ENCODE measurements around the gene TM7SF2.

Gene TM7SF2

DNA sequence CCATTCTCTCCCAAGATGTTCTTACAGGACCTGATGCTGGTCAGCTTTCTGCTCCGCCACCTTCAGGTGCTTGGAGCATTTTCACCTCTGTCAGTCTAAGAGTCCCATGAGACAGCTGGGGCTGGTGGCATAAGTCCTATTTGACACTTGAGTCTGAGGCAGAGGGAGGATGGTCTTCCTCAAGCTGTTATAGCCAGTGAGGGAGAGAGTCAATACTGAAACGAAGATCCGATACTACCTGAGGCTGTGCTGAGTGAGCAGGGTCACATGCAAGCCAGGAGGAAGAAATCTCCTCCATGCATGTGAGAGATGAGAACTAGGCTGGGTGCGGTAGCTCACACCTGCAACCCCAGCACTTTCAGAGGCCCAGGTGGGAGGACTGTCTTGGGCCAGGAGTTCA is 22.1 kb upstream of the TM7SF2 start:
- no peak for DNase-seq (ENCODE audit: low read depth in 2 of 2)

DNA sequence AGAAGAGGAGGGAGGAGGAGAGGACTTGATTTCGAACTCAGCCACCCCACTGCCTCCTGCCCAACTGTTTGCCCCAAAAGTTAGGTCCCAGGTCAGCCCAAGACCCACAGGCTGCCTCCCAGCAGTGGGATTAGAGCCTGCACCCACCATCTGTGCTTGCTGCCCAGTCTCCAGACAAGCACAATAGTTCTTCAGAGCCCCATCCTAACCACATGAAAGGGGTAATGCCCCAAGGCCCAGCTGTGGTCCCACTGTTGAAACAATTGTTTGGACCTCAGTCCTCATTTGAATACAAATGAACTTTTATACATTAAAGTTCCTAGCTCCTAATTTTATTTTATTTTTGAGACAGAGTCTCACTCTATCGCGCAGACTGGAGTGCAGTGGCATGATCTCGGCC is 21.0 kb upstream of the TM7SF2 start:
- no peak for DNase-seq (ENCODE audit: low read depth in 2 of 2)

DNA sequence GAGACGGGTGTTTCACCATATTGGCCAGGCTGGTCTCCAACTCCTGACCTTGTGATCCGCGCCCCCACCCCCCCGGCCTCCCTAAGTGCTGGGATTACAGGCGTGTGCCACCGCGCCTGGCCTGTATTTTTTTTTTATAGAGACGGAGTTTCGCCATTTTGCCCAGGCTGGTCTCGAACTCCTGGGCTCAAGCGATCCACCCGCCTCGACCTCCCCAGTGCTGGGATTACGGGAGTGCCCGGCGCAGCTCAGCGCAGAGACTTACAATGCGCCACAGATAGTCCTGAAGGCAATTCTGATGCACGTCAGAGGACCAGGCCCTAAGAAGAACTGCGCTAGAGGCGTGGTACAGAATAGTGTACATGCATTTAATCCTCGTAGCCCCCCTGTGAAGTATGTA is 16.2 kb upstream of the TM7SF2 start:
- DNase-seq (ENCODE audit: low read depth in 2 of 2), result no peak

DNA sequence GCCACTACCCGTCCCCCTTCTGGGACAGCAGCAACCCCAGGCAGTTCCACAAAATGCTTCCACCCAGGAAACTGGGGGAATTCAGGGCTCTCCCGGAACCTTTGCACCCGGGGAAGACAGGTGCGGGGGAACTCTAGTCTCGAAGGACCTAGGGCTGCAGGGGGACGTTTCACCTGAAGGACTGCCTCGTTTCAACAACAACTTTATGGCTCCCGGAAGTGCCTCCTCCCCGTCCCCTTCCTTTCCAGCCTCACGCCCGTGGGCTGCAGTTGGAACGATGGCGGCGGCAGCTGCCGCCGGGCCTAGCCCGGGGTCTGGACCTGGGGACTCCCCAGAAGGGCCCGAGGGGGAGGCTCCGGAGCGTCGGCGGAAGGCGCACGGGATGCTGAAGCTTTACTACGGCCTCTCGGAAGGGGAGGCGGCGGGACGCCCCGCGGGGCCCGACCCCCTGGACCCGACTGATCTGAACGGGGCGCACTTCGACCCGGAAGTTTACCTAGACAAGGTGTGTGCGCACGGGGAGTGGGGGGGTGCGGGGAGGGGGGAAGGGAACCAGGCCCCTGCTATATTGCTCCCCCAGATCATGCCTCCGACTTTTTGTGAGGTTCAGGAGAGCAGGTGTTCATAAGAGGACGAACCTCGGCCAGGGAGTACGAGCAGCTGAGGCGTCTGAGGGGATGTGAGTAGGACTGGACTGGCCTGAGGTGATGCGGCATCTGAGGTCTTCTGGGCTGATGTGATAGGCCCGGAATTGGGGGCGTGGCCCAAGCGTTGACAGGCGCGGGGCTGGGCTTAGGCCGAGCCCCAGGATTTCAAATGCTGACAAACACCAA is 15.5 kb upstream of the TM7SF2 start, which contains the start of gene VPS51:
Gene VPS51, plus strand, starts transcription at position 241 of the 833 bp plus-strand sequence. Its CDS starts 37 bp downstream, at position 278.
- peak; percentile 72 to 76 for DNase-seq (ENCODE audit: low read depth in 2 of 2)

DNA sequence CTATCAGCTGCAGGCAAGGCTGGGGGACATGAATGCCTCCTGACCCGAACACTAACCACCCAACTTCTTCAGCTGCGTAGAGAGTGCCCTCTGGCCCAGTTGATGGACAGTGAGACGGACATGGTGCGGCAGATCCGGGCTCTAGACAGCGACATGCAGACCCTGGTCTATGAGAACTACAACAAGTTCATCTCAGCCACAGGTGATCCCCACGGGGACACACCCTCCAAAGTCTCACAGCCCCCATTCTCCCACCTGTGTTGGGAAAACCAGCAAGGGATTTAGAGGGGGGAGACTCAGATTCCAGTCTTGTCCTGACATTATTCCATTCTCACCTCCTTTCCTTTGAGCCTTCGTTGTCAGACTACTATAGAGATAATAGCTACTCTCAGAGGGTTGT is 14.7 kb upstream of the TM7SF2 start:
- DNase-seq (ENCODE audit: low read depth in 2 of 2), result no peak

DNA sequence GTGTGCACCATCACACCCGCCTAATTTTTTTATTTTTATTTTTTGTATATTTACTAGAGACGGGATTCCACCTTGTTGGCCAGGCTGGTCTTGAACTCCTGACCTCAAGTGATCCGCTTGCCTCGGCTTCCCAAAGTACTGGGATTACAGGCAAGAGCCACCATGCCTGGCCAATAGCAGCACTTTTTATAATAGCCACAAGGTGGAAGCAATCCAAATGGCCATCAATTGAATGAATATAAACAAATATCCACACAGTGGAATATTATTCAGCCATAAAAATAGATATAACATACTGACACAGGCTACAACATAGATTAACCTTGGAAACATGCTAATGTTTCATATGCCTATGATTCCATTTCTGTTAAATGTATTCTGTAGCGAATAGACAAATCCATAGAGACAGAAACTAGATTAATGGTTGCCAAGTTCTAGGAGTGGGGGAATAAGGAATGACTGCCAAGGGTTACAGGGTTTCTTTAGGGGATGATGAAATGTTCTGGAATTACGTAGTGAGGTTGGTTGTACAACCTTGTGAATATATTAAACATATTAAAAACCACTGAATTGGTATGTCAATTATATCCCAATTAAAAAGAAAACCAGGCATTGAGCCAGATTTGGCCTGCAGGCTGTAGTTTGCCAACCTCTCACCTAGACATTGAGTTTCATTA is 10.9 kb upstream of the TM7SF2 start:
- no peak for DNase-seq (ENCODE audit: low read depth in 2 of 2)

DNA sequence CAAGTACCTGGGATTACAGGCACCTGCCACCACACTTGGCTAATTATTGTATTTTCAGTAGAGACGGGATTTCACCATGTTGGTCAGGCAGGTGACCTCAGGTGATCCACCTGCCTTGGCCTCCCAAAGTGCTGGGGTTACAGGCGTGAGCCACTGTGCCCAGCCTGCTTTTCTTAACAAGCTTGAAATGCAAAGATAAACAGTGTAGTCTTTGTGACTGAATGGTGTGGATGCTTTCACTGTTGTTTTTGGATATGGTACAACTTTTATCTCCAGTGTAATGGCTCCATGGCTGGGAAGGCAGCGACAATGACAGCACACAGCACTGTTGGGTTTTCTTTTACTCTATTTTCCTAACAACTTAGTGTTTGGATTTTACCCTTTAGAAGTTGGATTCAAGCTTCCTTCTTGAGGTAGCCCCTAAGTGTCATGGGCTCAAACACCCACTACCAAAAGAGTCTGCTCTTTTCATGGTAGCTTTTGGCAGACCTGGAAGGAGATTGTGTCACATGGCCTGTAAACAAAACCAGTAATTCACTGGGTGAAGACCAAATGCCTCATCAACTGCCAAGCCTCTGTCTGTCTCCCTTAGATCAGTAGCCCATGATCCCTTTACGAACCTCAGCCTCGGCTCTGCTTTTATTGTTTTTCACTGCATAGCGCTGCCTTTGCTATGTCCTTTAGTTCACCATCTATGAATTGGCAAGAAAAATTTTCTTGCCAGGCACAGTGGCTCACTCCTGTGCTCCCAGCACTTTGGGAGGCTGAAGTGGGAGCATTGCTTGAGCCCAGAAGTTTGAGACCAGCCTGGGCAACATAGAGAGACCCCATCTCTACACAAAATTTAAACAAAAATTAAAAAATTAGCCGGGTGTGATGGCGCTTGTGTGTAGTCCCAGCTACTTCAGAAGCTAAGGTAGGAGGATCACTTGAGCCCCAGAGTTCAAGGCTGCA is 9.3 kb upstream of the TM7SF2 start:
- no peak for DNase-seq (ENCODE audit: low read depth in 2 of 2)

DNA sequence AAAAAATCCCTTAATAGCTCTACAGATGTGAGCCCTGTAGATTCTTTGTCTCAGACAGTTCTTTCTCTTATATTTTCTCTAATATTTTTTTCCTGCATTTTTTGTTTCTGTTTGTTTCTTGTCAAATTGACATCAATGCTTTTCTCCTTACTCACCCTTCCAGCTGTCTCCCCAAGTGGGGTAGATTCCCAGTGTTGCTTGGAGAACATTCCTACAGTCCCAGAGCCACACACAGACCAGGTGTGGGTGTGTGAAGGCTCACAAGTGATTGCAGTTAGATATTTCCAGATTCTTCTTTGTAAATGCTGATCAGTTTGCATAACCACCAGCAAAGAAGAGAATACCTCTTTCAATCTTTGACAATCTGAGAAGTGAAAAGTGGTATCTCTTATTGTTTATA is 8.2 kb upstream of the TM7SF2 start:
- DNase-seq (ENCODE audit: low read depth in 2 of 2), result no peak

DNA sequence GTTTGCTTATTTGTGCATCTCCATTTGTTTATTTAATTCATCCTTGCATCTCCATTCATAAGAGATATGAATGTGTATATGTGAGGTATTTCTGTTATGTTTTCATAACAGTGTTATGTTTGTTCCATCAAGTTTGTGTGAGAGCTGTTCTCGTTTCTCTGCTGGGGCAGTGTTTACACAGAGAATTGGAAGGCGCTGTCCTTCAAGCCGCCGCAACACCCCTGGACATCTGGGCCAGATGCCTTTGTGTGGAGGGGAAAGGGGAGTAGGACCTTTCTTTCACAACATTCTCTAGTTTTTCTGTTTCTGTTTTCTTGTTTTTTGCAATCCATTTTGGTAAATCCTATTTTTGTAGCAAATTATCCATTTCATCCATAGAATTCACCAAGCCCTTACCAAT is 7.0 kb upstream of the TM7SF2 start:
- DNase-seq (ENCODE audit: low read depth in 2 of 2), result no peak

DNA sequence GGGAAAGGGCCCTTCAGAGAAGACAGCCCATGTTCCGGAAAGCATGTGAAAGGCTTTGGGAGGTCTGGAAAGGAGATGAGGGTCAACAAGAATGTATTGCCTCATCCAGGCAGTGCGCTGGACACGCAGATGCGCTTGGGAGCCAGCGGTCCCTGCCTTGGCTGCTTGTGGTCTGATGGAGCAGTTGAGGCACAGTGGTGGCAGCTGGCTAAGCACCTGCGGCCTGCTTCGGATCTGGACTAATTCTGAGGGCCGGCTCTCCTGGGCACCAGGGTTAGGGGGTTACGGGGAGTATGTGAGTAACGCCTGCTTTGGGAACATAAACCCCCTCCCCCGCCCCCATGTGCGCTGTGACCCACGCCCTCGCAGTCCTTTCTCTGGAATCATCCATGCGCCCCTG is 4.6 kb upstream of the TM7SF2 start:
- DNase-seq (ENCODE audit: low read depth in 2 of 2), result no peak

DNA sequence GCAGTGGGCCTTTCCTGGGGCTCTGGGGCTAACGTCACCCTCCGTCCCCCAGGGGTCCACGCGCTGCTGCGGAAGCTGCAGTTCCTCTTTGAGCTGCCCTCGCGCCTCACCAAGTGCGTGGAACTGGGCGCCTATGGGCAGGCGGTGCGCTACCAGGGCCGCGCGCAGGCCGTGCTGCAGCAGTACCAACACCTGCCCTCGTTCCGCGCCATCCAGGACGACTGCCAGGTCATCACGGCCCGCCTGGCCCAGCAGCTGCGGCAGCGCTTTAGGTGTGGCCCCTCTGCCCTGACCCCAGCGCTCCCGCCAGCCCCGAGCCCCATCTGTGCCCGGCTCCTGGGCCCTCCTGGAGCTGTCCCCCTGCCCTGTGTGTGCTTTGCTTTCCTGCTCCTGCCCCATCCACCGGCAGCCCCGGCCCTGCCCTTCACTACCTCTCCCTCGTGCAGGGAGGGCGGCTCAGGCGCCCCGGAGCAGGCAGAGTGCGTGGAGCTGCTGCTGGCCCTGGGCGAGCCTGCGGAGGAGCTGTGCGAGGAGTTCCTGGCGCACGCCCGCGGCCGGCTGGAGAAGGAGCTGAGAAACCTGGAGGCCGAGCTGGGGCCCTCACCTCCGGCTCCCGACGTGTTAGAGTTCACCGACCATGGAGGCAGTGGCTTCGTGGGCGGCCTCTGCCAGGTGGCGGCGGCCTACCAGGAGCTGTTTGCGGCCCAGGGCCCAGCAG is 3.8 kb upstream of the TM7SF2 start:
- DNase-seq (ENCODE audit: low read depth in 2 of 2), result no peak

DNA sequence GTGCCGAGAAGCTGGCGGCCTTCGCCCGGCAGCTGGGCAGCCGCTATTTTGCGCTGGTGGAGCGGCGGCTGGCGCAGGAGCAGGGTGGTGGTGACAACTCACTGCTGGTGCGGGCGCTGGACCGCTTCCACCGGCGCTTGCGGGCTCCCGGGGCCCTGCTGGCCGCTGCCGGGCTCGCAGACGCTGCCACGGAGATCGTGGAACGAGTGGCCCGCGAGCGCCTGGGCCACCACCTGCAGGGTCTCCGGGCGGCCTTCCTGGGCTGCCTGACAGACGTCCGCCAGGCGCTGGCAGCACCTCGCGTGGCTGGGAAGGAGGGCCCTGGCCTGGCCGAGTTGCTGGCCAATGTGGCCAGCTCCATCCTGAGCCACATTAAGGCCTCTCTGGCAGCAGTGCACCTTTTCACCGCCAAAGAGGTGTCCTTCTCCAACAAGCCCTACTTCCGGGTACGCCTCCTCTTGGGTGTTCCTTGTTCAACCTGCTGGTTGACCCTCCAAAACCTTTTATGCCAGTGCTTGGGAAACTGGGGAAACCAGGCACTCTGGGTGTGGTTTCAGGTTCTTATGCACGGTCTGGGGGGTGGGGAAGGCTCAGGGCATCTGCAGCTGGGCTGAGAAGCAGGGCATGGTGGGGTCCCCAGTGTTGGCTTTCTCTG is 3.1 kb upstream of the TM7SF2 start:
- no peak for DNase-seq (ENCODE audit: low read depth in 2 of 2)

DNA sequence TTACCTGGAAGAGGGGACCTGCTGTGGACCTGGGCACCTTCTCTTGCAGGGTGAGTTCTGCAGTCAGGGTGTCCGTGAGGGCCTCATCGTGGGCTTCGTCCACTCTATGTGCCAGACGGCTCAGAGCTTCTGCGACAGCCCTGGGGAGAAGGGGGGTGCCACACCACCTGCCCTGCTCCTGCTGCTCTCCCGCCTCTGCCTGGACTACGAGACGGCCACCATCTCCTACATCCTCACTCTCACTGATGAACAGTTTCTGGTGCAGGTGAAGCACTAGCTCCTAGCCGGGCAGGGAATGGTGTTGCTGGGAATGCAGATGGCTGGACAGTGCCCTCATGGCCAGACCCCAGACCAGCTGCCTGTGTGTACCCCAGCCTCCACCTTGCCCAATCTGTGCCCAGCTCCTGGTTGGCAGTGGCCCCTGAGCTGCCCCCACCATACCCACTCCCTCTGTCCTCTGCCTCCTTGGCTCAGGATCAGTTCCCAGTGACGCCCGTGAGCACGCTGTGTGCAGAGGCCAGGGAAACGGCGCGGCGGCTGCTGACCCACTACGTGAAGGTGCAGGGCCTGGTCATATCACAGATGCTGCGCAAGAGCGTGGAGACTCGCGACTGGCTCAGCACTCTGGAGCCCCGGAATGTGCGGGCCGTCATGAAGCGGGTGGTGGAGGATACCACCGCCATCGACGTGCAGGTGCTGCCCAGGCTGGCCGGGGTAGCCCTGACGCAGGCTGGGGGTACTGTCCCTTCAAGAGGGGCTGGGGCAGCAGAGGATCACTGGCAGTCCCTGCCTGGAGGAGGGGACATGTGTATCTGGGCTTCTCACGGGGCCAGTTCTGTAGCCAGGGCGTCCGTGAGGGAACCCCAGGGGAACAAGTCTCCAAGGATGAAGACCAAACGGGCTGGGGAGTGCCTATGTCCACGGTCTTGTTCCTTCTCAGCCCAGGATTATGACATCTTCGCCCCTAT is 2.2 kb upstream of the TM7SF2 start:
- DNase-seq (ENCODE audit: low read depth in 2 of 2), result no peak

DNA sequence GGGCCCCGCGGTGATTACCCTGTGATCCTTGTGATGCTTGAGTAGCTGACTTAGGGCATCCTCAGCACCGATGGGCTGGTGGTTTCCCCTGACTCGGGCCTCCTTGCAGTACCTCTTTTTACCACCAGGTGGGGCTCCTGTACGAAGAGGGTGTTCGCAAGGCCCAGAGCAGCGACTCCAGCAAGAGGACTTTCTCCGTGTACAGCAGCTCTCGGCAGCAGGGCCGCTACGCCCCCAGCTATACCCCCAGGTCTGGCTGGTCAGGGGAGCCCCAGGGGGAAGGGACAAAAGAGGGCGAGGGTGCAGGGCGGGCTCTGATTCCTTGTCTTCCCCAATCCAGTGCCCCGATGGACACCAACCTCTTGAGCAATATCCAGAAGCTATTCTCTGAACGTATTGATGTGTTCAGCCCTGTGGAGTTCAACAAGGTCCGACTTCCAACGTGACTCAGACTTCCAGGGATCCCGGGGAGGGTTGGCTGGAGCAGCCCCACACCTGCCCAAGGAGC is 1.3 kb upstream of the TM7SF2 start:
- DNase-seq (ENCODE audit: low read depth in 2 of 2), result peak; percentile 88 to 95

DNA sequence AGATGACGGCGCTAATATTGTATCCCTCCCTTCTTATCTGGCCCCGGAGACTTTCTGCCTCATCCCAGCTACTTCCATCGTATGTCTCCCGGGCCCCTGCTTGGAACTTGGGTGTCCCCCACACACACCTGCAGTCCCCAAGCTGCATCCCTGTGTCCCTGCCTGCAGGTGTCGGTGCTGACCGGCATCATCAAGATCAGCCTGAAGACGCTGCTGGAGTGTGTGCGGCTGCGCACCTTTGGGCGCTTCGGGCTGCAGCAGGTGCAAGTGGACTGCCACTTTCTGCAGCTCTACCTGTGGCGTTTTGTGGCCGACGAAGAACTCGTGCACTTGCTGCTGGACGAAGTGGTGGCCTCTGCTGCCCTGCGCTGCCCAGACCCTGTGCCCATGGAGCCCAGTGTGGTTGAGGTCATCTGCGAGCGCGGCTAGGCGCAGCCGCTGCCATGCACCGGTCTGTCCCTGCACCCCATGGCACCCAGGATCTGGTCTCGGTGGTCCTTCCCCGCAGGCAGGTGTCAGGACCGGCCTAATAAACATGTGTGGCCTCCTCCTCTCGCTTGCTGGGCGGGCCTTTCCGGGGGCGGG is 421 bp upstream of the TM7SF2 start:
- DNase-seq (ENCODE audit: low read depth in 2 of 2), result no peak

DNA sequence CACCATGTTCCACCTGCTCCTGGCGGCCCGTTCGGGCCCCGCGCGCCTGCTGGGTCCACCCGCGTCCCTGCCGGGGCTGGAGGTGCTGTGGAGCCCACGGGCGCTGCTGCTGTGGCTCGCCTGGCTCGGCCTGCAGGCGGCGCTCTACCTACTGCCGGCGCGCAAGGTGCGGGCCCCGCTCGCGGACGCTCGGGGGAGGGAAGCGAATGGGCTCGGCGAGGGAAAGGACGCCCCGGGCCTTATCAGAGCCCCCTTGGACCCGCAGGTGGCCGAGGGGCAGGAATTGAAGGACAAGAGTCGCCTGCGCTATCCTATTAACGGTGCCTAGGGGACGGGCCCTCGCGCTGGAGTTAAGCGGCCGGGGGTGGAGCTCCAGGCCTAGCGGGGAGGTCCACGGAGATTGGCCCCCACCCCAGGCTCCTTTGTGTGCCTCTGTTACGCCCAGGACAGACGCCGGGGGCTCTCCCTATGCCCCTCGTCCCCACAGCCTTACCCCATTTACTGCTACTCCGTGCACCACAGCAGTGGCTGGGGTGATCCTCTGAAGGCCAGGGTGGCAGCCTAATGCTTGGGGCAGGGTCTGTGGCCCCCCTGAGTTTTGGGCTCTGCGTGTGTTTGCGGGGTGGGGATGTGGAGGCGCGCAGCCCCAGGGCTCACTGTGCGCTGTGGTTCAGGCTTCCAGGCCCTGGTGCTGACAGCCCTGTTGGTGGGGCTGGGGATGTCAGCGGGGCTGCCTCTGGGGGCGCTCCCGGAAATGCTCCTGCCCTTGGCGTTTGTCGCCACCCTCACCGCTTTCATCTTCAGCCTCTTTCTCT is 1.1 kb downstream of the TM7SF2 start:
- DNase-seq (ENCODE audit: low read depth in 2 of 2), result peak in 1 of 2 donors; percentile 60

DNA sequence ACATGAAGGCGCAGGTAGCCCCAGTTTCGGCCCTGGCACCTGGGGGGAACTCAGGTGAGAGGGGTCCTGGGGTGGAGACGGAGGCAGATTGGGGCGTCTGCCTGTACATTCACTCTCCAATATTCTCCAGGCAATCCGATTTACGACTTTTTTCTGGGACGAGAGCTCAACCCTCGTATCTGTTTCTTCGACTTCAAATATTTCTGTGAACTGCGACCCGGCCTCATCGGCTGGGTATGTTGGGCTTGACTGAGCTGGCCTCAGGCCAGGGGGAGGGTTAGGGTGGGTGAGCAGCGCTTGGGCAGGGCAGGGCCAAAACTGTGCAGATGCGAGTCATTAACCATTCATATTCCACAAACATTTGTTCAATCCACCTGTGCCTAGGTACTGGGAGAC is 1.7 kb downstream of the TM7SF2 start:
- DNase-seq (ENCODE audit: low read depth in 2 of 2), result no peak

DNA sequence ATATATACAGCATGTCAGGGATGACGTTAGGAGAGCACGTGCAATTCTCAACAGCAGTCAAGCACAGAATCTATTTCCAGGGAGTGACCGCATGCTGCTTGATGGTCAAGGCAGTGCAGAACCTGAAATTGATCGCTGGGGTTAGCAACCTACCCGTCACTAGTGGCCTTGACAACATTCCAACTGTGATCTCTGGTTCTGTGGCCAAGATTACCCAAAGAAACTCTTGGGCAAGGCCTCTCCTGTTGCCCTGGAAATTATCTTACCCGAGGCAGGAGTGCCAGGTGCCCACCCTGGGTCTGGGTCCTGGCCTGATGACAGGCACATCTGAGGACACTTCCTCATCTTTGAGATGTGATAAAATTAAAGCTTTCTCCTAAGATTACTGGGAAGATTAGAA is 2.2 kb downstream of the TM7SF2 start:
- DNase-seq (ENCODE audit: low read depth in 2 of 2), result no peak
